H1 (cell line): ENCODE results near the gene ACP6. TPM values are rescaled to one million over a fixed set of nuclear protein-coding genes. Genes with fewer than 3 reads are reported as not detected.

Experiments used
- CTCF ChIA-PET: fragments of 300-600 bp; sonication (Branson Sonifier 250); formaldehyde crosslinking; loops from one replicate; lab custom pipeline; 2021; ENCODE audit not compliant: partially characterized antibody; lab: Charles Lee
- POLR2A ChIA-PET: fragments of 300-600 bp; sonication (Branson Sonifier 250); formaldehyde crosslinking; loops from one replicate; lab custom pipeline; 2021; ENCODE audit warnings: inconsistent platforms; ENCODE audit not compliant: partially characterized antibody; lab: Charles Lee
- DNase-seq, 2 experiments: peaks; one replicate each; pipeline versions ENCODE4 v3.0.0 to v3.0.0-alpha.2; 2010 to 2022; ENCODE audit warnings: low spot score in 2 of 2, low read depth in 1 of 2, mixed read lengths in 1 of 2
- FAIRE-seq: peaks from 2 replicates; lab custom pipeline; 2011; peaks lifted over from hg19 to GRCh38; lab: Jason Lieb, UNC
- H2AFZ ChIP-seq: 2 replicates; pipeline ENCODE4 v1.8.1; 2012; ENCODE audit warnings: low read length, inconsistent platforms
- H2AK5ac ChIP-seq: 2 replicates; pipeline ENCODE4 v1.6.1; 2013; ENCODE audit warnings: low read depth, low read length
- H2BK120ac ChIP-seq: replicated peaks from 2 replicates; pipeline ENCODE3; 2013; ENCODE audit warnings: low read depth, low read length, inconsistent platforms
- H2BK12ac ChIP-seq: 2 replicates; pipeline ENCODE4 v1.6.1; 2013; ENCODE audit warnings: low read depth, low read length
- H2BK15ac ChIP-seq: 2 replicates; pipeline ENCODE4 v1.6.1; 2013; ENCODE audit warnings: low read length
- H2BK20ac ChIP-seq: 2 replicates; pipeline ENCODE4 v1.6.1; 2013; ENCODE audit warnings: low read length
- H2BK5ac ChIP-seq: 2 replicates; pipeline ENCODE4 v1.6.1; 2013; ENCODE audit warnings: low read depth, low read length
- H3K14ac ChIP-seq: 2 replicates; pipeline ENCODE4 v1.6.1; 2013; ENCODE audit warnings: inconsistent platforms; ENCODE audit not compliant: insufficient read length
- H3K18ac ChIP-seq: 2 replicates; pipeline ENCODE4 v1.6.1; 2013; ENCODE audit warnings: low read length; ENCODE audit errors: extremely low read depth
- H3K23ac ChIP-seq: 2 replicates; pipeline ENCODE4 v1.6.1; 2013; ENCODE audit warnings: inconsistent platforms; ENCODE audit not compliant: insufficient read length
- H3K23me2 ChIP-seq: 2 replicates; pipeline ENCODE4 v1.6.1; 2013; ENCODE audit warnings: low read depth, low read length
- H3K27ac ChIP-seq: 2 replicates; pipeline ENCODE4 v1.6.1; 2011; ENCODE audit warnings: low read depth, low read length, inconsistent platforms
- H3K27me3 ChIP-seq, 4 experiments: replicated peaks in 1 of 4; 1 replicate in 1 of 4; 2 replicates in 3 of 4; pipeline versions ENCODE4 v1.6.1 to v1.8.1; 2011 to 2013; ENCODE audit warnings: low read length in 3 of 4, mild to moderate bottlenecking in 3 of 4, inconsistent platforms in 2 of 4, mixed read lengths in 2 of 4, moderate library complexity in 1 of 4; ENCODE audit not compliant: control insufficient read depth in 3 of 4, insufficient read depth in 3 of 4; ENCODE audit errors: extremely low read depth in 1 of 4
- H3K36me3 ChIP-seq, 4 experiments: 2 replicates each; pipeline versions ENCODE4 v1.6.1 to v1.8.1; 2011 to 2013; ENCODE audit warnings: mild to moderate bottlenecking in 4 of 4, low read length in 3 of 4, moderate library complexity in 2 of 4, control low read depth in 1 of 4, inconsistent platforms in 1 of 4; ENCODE audit not compliant: insufficient read depth in 4 of 4, control insufficient read depth in 2 of 4
- H3K4ac ChIP-seq: replicated peaks from 2 replicates; pipeline ENCODE3; 2013; ENCODE audit warnings: low read length, low read depth, mixed read lengths, inconsistent platforms; ENCODE audit not compliant: insufficient read length
- H3K4me1 ChIP-seq, 4 experiments: replicated peaks in 1 of 4; 1 replicate in 1 of 4; 2 replicates in 3 of 4; pipeline versions ENCODE4 v1.6.1 to v1.8.1; 2011 to 2013; ENCODE audit warnings: low read length in 3 of 4, inconsistent platforms in 2 of 4, mixed read lengths in 1 of 4; ENCODE audit not compliant: insufficient read depth in 4 of 4, control insufficient read depth in 3 of 4
- H3K4me2 ChIP-seq, 2 experiments: 2 replicates each; pipeline versions ENCODE4 v1.6.1 to v1.8.1; 2011 to 2013; ENCODE audit warnings: low read depth in 2 of 2, low read length in 2 of 2, control low read depth in 1 of 2, inconsistent platforms in 1 of 2, mild to moderate bottlenecking in 1 of 2; ENCODE audit not compliant: insufficient read depth in 1 of 2
- H3K4me3 ChIP-seq, 4 experiments: fragments of 200-600, 300-600 bp in 1 of 4; sonication (generic), shearing (Covaris generic), sonication (Bioruptor Twin) in 1 of 4; 2 replicates each; pipeline versions ENCODE4 v1.5.1 to v1.8.1; 2011 to 2016; ENCODE audit warnings: low read length in 4 of 4, low read depth in 3 of 4, control low read depth in 2 of 4, inconsistent platforms in 2 of 4, mild to moderate bottlenecking in 2 of 4, mixed read lengths in 1 of 4, moderate library complexity in 1 of 4; ENCODE audit not compliant: insufficient read depth in 2 of 4; ENCODE audit errors: extremely low read depth in 1 of 4
- H3K56ac ChIP-seq: replicated peaks from 2 replicates; pipeline ENCODE3; 2013; ENCODE audit warnings: low read depth, mild to moderate bottlenecking, mixed read lengths, low read length, inconsistent platforms; ENCODE audit not compliant: insufficient read length
- H3K79me1 ChIP-seq: 2 replicates; pipeline ENCODE4 v1.6.1; 2013; ENCODE audit warnings: low read depth, low read length, control low read depth
- H3K79me2 ChIP-seq, 2 experiments: 2 replicates each; pipeline versions ENCODE4 v1.6.1 to v1.8.1; 2012 to 2013; ENCODE audit warnings: low read length in 2 of 2, mild to moderate bottlenecking in 2 of 2, inconsistent platforms in 1 of 2; ENCODE audit not compliant: insufficient read depth in 2 of 2, control insufficient read depth in 1 of 2
- H3K9ac ChIP-seq, 4 experiments: replicated peaks in 1 of 4; 1 replicate in 1 of 4; 2 replicates in 3 of 4; pipeline versions ENCODE4 v1.6.1 to v1.8.1; 2011 to 2013; ENCODE audit warnings: low read depth in 3 of 4, low read length in 3 of 4, control low read depth in 2 of 4, mild to moderate bottlenecking in 2 of 4, moderate library complexity in 2 of 4, inconsistent platforms in 1 of 4; ENCODE audit errors: extremely low read depth in 1 of 4
- H3K9me3 ChIP-seq, 2 experiments: 2 replicates each; pipeline versions ENCODE4 v1.6.1 to v1.8.1; 2012 to 2013; ENCODE audit warnings: mild to moderate bottlenecking in 2 of 2, moderate library complexity in 2 of 2, control low read depth in 1 of 2, inconsistent platforms in 1 of 2, low read depth in 1 of 2, low read length in 1 of 2, mixed read lengths in 1 of 2; ENCODE audit not compliant: insufficient read depth in 2 of 2
- H4K20me1 ChIP-seq, 2 experiments: replicated peaks in 1 of 2; 2 replicates each; pipeline versions ENCODE3 to v1.8.1; 2011 to 2013; ENCODE audit warnings: inconsistent platforms in 2 of 2, low read length in 2 of 2, mild to moderate bottlenecking in 1 of 2; ENCODE audit not compliant: insufficient read depth in 2 of 2, control insufficient read depth in 1 of 2
- H4K5ac ChIP-seq: 2 replicates; pipeline ENCODE4 v1.6.1; 2013; ENCODE audit warnings: low read length, low read depth, mixed read lengths, inconsistent platforms; ENCODE audit not compliant: insufficient read length
- H4K8ac ChIP-seq: 2 replicates; pipeline ENCODE4 v1.8.0; 2013; ENCODE audit warnings: mild to moderate bottlenecking, moderate library complexity, low read length, inconsistent platforms; ENCODE audit not compliant: insufficient read depth; ENCODE audit errors: extremely low read depth
- H4K91ac ChIP-seq: replicated peaks from 2 replicates; pipeline ENCODE3; 2013; ENCODE audit warnings: low read length, mixed read lengths, inconsistent platforms; ENCODE audit not compliant: insufficient read length
- GTF2F1 ChIP-seq: IDR thresholded peaks from 2 replicates; pipeline ENCODE4 v1.6.1; 2012; ENCODE audit warnings: low read depth, low read length, improper control_type of control experiment, borderline replicate concordance
- JUND ChIP-seq: IDR thresholded peaks from 2 replicates; pipeline ENCODE4 v1.6.1; 2011; ENCODE audit warnings: mild to moderate bottlenecking, improper control_type of control experiment, low read length
- RAD21 ChIP-seq, 2 experiments: IDR thresholded peaks in 1 of 2; conservative IDR thresholded peaks in 1 of 2; 2 replicates each; pipeline ENCODE4 v1.6.1; 2011; ENCODE audit warnings: low read depth in 2 of 2, low read length in 2 of 2, improper control_type of control experiment in 1 of 2, inconsistent platforms in 1 of 2, mild to moderate bottlenecking in 1 of 2, moderate library complexity in 1 of 2
- SUZ12 ChIP-seq: fragments of 200-600 bp; sonication (generic); IDR thresholded peaks from 2 replicates; pipeline ENCODE4 v1.6.1; 2012; ENCODE audit warnings: mild to moderate bottlenecking, inconsistent platforms, low read length, moderate library complexity, mixed read lengths
- WGBS, 2 experiments: shearing (Covaris generic) in 1 of 2; methylation state at CpG; one replicate each; pipeline versions ENCODE4 v1.1.6 to v1.1.7; 2013 to 2015; ENCODE audit warnings: low lambda C conversion rate in 2 of 2, mixed read lengths in 2 of 2, inconsistent platforms in 1 of 2, low coverage in 1 of 2, missing lambda C conversion rate in 1 of 2; ENCODE audit not compliant: insufficient replicate concordance in 2 of 2, insufficient coverage in 1 of 2, insufficient read length in 1 of 2; ENCODE audit errors: extremely low coverage in 1 of 2, missing lambda C conversion rate in 1 of 2; 5-methylcytosine and 5-hydroxymethylcytosine counted together
- polyA plus RNA-seq, 7 experiments: library from polyadenylated mRNA; depleted of rRNA in 3 of 7; stranded (reverse) in 5 of 7; unstranded in 2 of 7; fragments of >200 nt in 5 of 7; fragments of 200-250 nt in 2 of 7; gene quantifications; 1 replicate in 5 of 7; 2 replicates in 1 of 7; 4 replicates in 1 of 7; pipeline versions ENCODE4 v1.2.1 to v1.2.3, GENCODE V29; 2011 to 2013; ENCODE audit warnings: missing spikeins in 2 of 7, mixed read lengths in 2 of 7
- total RNA-seq: library from RNA; stranded (reverse); fragmentation: NEBNext Ultra II Directional; extraction: Animal tissue kit (Norgen Biotek cat#: 25700); gene quantifications from 2 replicates; pipeline ENCODE4 v1.2.1, GENCODE V29; 2021
- TF ChIP-seq, protein P1 (sequence below), 3 experiments: IDR thresholded peaks; 1 replicate in 2 of 3; 2 replicates in 1 of 3; pipeline versions ENCODE4 v1.5.1 to v1.6.1; 2011; ENCODE audit warnings: low read length in 3 of 3, mild to moderate bottlenecking in 3 of 3, inconsistent platforms in 2 of 3, low read depth in 1 of 3, moderate library complexity in 1 of 3; ENCODE audit not compliant: insufficient read depth in 1 of 3; ENCODE audit errors: control extremely low read depth in 1 of 3

Gene ACP6
- total and polyA plus RNA-seq, 2 of the 8 experiments (the other 6 are each of a cell fraction or from before 2014, with no cell fraction given), result 11.4 to 17.7 TPM

DNA sequence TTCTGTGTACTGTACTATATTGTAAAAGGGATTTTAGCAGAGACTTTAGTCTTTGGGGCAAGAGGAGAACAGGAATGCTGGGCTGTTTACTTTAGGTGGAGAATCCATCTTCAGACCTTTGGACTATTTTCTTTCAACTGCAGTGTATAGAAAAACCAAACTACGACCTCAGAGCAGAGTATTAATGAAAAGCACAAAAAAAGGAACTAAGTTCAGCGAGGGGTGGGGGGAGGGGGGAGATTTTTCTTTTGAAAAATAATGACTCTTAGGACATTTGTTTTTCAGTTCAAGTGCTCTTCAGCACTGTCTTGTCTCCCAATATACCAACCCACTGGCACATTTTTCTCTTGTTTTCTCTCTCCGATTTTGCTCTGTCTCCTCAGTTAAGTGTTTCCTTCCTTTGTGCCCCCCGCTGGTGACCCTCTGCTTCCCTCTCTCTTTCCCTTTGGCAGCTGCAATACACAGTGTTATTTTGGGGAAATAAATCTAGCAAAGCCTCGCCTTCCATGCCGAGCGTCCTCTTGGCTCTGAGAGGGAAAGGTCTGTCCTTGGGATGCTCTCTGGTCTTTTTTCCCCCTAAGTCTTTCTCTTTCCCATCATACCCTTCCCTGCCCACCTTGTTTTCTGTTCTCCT is 44.8 kb downstream of the ACP6 start:
- Histone ChIP-seq H3K79me2 (no peaks in the 10 kb centered on the region), H3K79me1 (peaks cover 1% of the 10 kb centered on the region; the same call in 1 of the 2 replicates), H2AK5ac (no peak overlapping the region), H2BK5ac (no peak overlapping the region), H3K9me3 (no peaks in the 10 kb centered on the region), H3K4me2 (no peak overlapping the region), H3K27ac (no peak overlapping the region), H3K23ac (no peak overlapping the region), H2AFZ (no peak overlapping the region), H2BK15ac (no peak overlapping the region), H3K36me3 (peaks cover 4 to 20% (median 17%) of the 10 kb centered on the region in 4 experiments; a peak in 7 of 8 replicates), H3K9ac (no peak overlapping the region), H3K4me3 (no peak overlapping the region), H4K91ac (no peak overlapping the region), H3K27me3 (no peaks in the 10 kb centered on the region), H2BK120ac (no peak overlapping the region), H3K23me2 (no peaks in the 10 kb centered on the region), H4K8ac (no peak overlapping the region), H4K5ac (no peak overlapping the region), H4K20me1 (peaks cover 1 to 4% of the 10 kb centered on the region in 2 experiments), H3K18ac (no peak overlapping the region), H2BK20ac (no peak overlapping the region), H3K56ac (no peak overlapping the region), H3K4ac (no peak overlapping the region), H2BK12ac (no peak overlapping the region), H3K4me1 (peaks cover 0 to 1% (median 0%) of the 10 kb centered on the region in 4 experiments; a peak in 3 of 7 replicates), H3K14ac (no peak overlapping the region)
- DNase-seq (no peak), FAIRE-seq (no peak)
- POLR2A ChIA-PET, result interaction anchor here (1.0 to 1.8 kb wide), 3 partner anchors 15 to 35 kb away, joined by 3 to 4 read pairs (median 3); no protein-coding TSS in a partner anchor
- TF ChIP-seq, protein P1, sequence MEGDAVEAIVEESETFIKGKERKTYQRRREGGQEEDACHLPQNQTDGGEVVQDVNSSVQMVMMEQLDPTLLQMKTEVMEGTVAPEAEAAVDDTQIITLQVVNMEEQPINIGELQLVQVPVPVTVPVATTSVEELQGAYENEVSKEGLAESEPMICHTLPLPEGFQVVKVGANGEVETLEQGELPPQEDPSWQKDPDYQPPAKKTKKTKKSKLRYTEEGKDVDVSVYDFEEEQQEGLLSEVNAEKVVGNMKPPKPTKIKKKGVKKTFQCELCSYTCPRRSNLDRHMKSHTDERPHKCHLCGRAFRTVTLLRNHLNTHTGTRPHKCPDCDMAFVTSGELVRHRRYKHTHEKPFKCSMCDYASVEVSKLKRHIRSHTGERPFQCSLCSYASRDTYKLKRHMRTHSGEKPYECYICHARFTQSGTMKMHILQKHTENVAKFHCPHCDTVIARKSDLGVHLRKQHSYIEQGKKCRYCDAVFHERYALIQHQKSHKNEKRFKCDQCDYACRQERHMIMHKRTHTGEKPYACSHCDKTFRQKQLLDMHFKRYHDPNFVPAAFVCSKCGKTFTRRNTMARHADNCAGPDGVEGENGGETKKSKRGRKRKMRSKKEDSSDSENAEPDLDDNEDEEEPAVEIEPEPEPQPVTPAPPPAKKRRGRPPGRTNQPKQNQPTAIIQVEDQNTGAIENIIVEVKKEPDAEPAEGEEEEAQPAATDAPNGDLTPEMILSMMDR (IDR thresholded peaks at IDR 0.05; ENCODE audit: control extremely low read depth in 1 of 3, insufficient read depth in 1 of 3, low read depth in 1 of 3, low read length in 3 of 3), result peak in 2 of 3 experiments; percentile 8 to 23; a peak in 1 of 4 replicates
- TF ChIP-seq RAD21 (IDR thresholded peaks at IDR 0.05 in 1 of 2, conservative IDR thresholded peaks at IDR 0.05 in 1 of 2; ENCODE audit: low read depth in 2 of 2, low read length in 2 of 2) (peak; percentile 14 to 28; a peak in 1 of 4 replicates), SUZ12 (no peak), JUND (no peak), GTF2F1 (no peak)
- CTCF ChIA-PET, result interaction anchor here (0.9 to 4.3 kb wide), 15 partner anchors 8 to 267 kb away, joined by 3 to 30 read pairs (median 4); a partner anchor contains a TSS
- WGBS, 2 experiments, result 88% methylated on average over 7 of the region's 7 CpGs; no CpG with 5 or more reads in 1 of the 2 experiments
